Nephron progenitor cell (in vitro differentiated cells): ENCODE data around the gene PPME1.

Experiments
- DNase-seq: peaks from one replicate; pipeline ENCODE4 v3.0.0; 2021
- H3K27ac Mint-ChIP-seq: 2 replicates; pipeline ENCODE4 v1.8.0; 2021; ENCODE audit warnings: mild to moderate bottlenecking, moderate library complexity, mixed read lengths
- H3K27me3 Mint-ChIP-seq: 2 replicates; pipeline ENCODE4 v1.8.0; 2021; ENCODE audit warnings: mild to moderate bottlenecking, low read depth, mixed read lengths; ENCODE audit not compliant: poor library complexity
- H3K36me3 Mint-ChIP-seq: 2 replicates; pipeline ENCODE4 v1.8.0; 2021; ENCODE audit warnings: low read depth, mixed read lengths
- H3K4me1 Mint-ChIP-seq: 2 replicates; pipeline ENCODE4 v1.8.0; 2021; ENCODE audit warnings: mixed read lengths
- H3K4me3 Mint-ChIP-seq: 2 replicates; pipeline ENCODE4 v1.8.0; 2021; ENCODE audit warnings: mild to moderate bottlenecking, moderate library complexity, mixed read lengths
- H3K9me3 Mint-ChIP-seq: 2 replicates; pipeline ENCODE4 v1.8.0; 2021; ENCODE audit warnings: mild to moderate bottlenecking, moderate library complexity, mixed read lengths
- TF ChIP-seq, protein P1 (sequence below): fragments of 200-600 bp; sonication (generic); IDR thresholded peaks from 2 replicates; pipeline ENCODE4 v1.5.0; 2021; ENCODE audit warnings: antibody characterized with exemption

Gene PPME1

GRCh38 chr11:74221816-74222215 is 50.7 kb downstream of the PPME1 start:
- TF ChIP-seq, protein P1, sequence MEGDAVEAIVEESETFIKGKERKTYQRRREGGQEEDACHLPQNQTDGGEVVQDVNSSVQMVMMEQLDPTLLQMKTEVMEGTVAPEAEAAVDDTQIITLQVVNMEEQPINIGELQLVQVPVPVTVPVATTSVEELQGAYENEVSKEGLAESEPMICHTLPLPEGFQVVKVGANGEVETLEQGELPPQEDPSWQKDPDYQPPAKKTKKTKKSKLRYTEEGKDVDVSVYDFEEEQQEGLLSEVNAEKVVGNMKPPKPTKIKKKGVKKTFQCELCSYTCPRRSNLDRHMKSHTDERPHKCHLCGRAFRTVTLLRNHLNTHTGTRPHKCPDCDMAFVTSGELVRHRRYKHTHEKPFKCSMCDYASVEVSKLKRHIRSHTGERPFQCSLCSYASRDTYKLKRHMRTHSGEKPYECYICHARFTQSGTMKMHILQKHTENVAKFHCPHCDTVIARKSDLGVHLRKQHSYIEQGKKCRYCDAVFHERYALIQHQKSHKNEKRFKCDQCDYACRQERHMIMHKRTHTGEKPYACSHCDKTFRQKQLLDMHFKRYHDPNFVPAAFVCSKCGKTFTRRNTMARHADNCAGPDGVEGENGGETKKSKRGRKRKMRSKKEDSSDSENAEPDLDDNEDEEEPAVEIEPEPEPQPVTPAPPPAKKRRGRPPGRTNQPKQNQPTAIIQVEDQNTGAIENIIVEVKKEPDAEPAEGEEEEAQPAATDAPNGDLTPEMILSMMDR, result no peak
- DNase-seq, result no peak
- peaks cover 55% of the 10 kb centered on the region for H3K36me3 Mint-ChIP-seq
- no peaks in the 10 kb centered on the region for H3K4me1 Mint-ChIP-seq
- peaks cover 9% of the 10 kb centered on the region for H3K9me3 Mint-ChIP-seq
- no peak overlapping the region for H3K4me3 Mint-ChIP-seq
- H3K27me3 Mint-ChIP-seq, result no peaks in the 10 kb centered on the region
- H3K27ac Mint-ChIP-seq, result no peak overlapping the region

DNA sequence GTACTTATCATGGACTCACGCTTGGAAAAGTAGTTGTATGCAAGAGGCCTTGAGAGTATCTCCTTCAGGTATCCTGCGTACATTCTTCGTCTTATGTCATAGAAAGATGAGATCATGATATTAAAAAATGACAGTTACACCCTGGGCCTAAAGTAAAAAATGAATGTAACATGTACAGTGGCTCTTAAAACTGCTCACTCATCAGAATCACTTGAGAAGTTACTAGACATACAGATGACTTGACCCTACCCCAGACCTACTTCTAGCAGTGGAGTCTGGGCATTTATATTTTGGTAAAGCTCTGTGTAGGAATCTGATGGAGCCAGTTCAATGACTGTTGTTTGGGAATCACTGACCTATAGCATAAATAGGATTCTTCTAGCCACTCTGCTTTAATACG is 54.5 kb downstream of the PPME1 start:
- DNase-seq, result no peak
- no peak overlapping the region for H3K4me3 Mint-ChIP-seq
- H3K36me3 Mint-ChIP-seq, result peaks cover 43% of the 10 kb centered on the region
- H3K9me3 Mint-ChIP-seq, result peaks cover 9% of the 10 kb centered on the region
- no peak overlapping the region for H3K27ac Mint-ChIP-seq
- H3K4me1 Mint-ChIP-seq, result no peaks in the 10 kb centered on the region
- no peaks in the 10 kb centered on the region for H3K27me3 Mint-ChIP-seq
- TF ChIP-seq, protein P1, result no peak

- TF ChIP-seq, protein P1, result no peak
- Mint-ChIP-seq H3K4me1 (no peaks in the 10 kb centered on the region), H3K4me3 (no peak overlapping the region), H3K9me3 (peaks cover 6% of the 10 kb centered on the region), H3K27ac (no peak overlapping the region), H3K27me3 (no peaks in the 10 kb centered on the region), H3K36me3 (peaks cover 46% of the 10 kb centered on the region)
- no peak for DNase-seq
These were observed 55.8 kb downstream of the PPME1 start for GRCh38 chr11:74226907-74227306.

- Mint-ChIP-seq H3K27me3 (no peaks in the 10 kb centered on the region), H3K27ac (no peak overlapping the region), H3K4me1 (no peaks in the 10 kb centered on the region), H3K4me3 (no peak overlapping the region), H3K9me3 (no peaks in the 10 kb centered on the region), H3K36me3 (peaks cover 20% of the 10 kb centered on the region)
- TF ChIP-seq, protein P1, result no peak
- DNase-seq, result no peak
These were observed 61.3 kb downstream of the PPME1 start for GRCh38 chr11:74232311-74232950.

- H3K27me3 Mint-ChIP-seq, result no peaks in the 10 kb centered on the region
- TF ChIP-seq, protein P1, result no peak
- peaks cover 20% of the 10 kb centered on the region for H3K36me3 Mint-ChIP-seq
- H3K9me3 Mint-ChIP-seq, result no peaks in the 10 kb centered on the region
- DNase-seq, result no peak
- H3K4me3 Mint-ChIP-seq, result no peak overlapping the region
- no peaks in the 10 kb centered on the region for H3K4me1 Mint-ChIP-seq
- H3K27ac Mint-ChIP-seq, result no peak overlapping the region
These were observed 62.6 kb downstream of the PPME1 start for GRCh38 chr11:74233683-74234082.

DNA sequence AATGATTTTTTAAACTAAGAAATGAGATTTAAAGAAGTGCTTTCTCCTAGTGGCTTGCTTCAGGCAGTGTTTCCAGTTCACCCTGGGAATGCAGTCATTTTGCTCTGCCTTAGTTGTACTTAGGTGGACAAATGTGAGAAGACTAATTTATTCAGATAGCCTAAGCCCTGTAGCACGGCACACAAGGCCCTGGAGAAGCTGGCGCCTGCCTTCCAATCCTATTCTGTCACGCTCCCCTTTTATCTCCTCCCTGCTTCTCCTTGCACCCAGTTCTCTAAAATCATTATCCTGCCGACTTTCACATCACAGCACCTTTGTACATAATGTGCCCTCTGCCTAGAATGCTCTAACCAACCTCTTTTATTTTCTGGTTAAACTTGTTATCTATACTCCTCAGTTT is 64.0 kb downstream of the PPME1 start:
- DNase-seq, result no peak
- TF ChIP-seq, protein P1, result no peak
- peaks cover 4% of the 10 kb centered on the region for H3K27me3 Mint-ChIP-seq
- H3K4me3 Mint-ChIP-seq, result no peak overlapping the region
- H3K9me3 Mint-ChIP-seq, result no peaks in the 10 kb centered on the region
- peaks cover 31% of the 10 kb centered on the region for H3K36me3 Mint-ChIP-seq
- no peaks in the 10 kb centered on the region for H3K4me1 Mint-ChIP-seq
- no peak overlapping the region for H3K27ac Mint-ChIP-seq
